B cell (primary cell): ENCODE measurements around the gene SLC39A2. TPM values are rescaled to one million over a fixed set of nuclear protein-coding genes. Genes with fewer than 3 reads are reported as not detected.
"Not testable (repeated sequence)": the region's sequence is repeated elsewhere in the genome, so short reads cannot be mapped to it uniquely, and the experiment has no call there.

ENCODE experiments used
- ATAC-seq: fragments of 200-7000 bp; cut with Tn5 transposase; one replicate; pipeline ENCODE4 v1.10.0; 2021; ENCODE audit warnings: low read depth, mild to moderate bottlenecking, moderate number of reproducible peaks, moderate library complexity
- CTCF ChIA-PET: fragments of 350-600 bp; sonication (Branson Sonifier 250); formaldehyde crosslinking; loops from one replicate; lab custom pipeline; 2021; ENCODE audit warnings: antibody characterized with exemption, inconsistent platforms; lab: Charles Lee
- POLR2A ChIA-PET: fragments of 350-600 bp; sonication (Branson Sonifier 250); formaldehyde crosslinking; loops from one replicate; lab custom pipeline; 2021; ENCODE audit warnings: antibody characterized with exemption; lab: Charles Lee
- DNase-seq: peaks from one replicate; pipeline ENCODE4 v3.0.0; 2013
- H2AFZ ChIP-seq: 2 replicates; pipeline ENCODE4 v1.6.1; 2012; ENCODE audit warnings: mild to moderate bottlenecking, low read depth, low read length; ENCODE audit not compliant: insufficient read depth, poor library complexity, severe bottlenecking
- H3K27ac ChIP-seq, 2 donors: 1 replicate in 1 of 2; 2 replicates in 1 of 2; pipeline ENCODE4 v1.5.1; 2012 to 2013; ENCODE audit warnings: low read length in 2 of 2, mild to moderate bottlenecking in 2 of 2, moderate library complexity in 1 of 2
- H3K27me3 ChIP-seq, 4 experiments: fragments of 200-600 bp in 1 of 4; sonication (generic) in 1 of 4; replicated peaks in 1 of 4; 1 replicate in 2 of 4; 2 replicates in 2 of 4; pipeline versions ENCODE4 v1.6.1 to v1.7.0; 2013 to 2016; ENCODE audit warnings: low read length in 3 of 4, mild to moderate bottlenecking in 2 of 4, mixed read lengths in 1 of 4, moderate library complexity in 1 of 4; ENCODE audit not compliant: insufficient read depth in 4 of 4, control insufficient read depth in 3 of 4; ENCODE audit errors: control extremely low read depth in 1 of 4
- H3K36me3 ChIP-seq, 2 experiments: replicated peaks in 1 of 2; 1 replicate in 1 of 2; 2 replicates in 1 of 2; pipeline versions ENCODE4 v1.6.1 to v1.7.1; 2013; ENCODE audit warnings: low read length in 1 of 2; ENCODE audit not compliant: insufficient read depth in 2 of 2, control insufficient read depth in 1 of 2; ENCODE audit errors: control extremely low read depth in 1 of 2, extremely low read depth in 1 of 2
- H3K4me1 ChIP-seq, 2 donors: fragments of 200-600 bp in 1 of 2; sonication (generic) in 1 of 2; 1 replicate in 1 of 2; 2 replicates in 1 of 2; pipeline versions ENCODE4 v1.5.1 to v1.6.1; 2013 to 2017; ENCODE audit warnings: low read length in 2 of 2; ENCODE audit not compliant: control insufficient read depth in 2 of 2, insufficient read depth in 2 of 2
- H3K4me2 ChIP-seq: replicated peaks from 2 replicates; pipeline ENCODE3; 2012; ENCODE audit warnings: mild to moderate bottlenecking, low read depth, low read length; ENCODE audit not compliant: poor library complexity, severe bottlenecking
- H3K4me3 ChIP-seq, 5 experiments: fragments of 200-600 bp in 1 of 5; sonication (generic) in 1 of 5; 1 replicate in 3 of 5; 2 replicates in 2 of 5; pipeline versions ENCODE4 v1.5.1 to v1.7.0; 2011 to 2016; ENCODE audit warnings: low read length in 4 of 5, mild to moderate bottlenecking in 4 of 5, low read depth in 2 of 5, control low read depth in 1 of 5, moderate library complexity in 1 of 5; ENCODE audit not compliant: insufficient read depth in 1 of 5; ENCODE audit errors: control extremely low read depth in 1 of 5, extremely low read depth in 1 of 5
- H3K79me2 ChIP-seq: fragments of 200-600 bp; sonication (generic); one replicate; pipeline ENCODE4 v1.6.0; 2016; ENCODE audit warnings: low read length; ENCODE audit not compliant: control insufficient read depth, insufficient read depth
- H3K9ac ChIP-seq: fragments of 200-600 bp; sonication (generic); 2 replicates; pipeline ENCODE4 v1.6.1; 2017; ENCODE audit warnings: mild to moderate bottlenecking, low read length, moderate library complexity
- H3K9me3 ChIP-seq, 3 donors: one replicate each; pipeline versions ENCODE4 v1.6.1 to v1.7.1; 2013; ENCODE audit warnings: low read length in 2 of 3; ENCODE audit not compliant: control insufficient read depth in 2 of 3, insufficient read depth in 1 of 3; ENCODE audit errors: control extremely low read depth in 1 of 3
- H4K20me1 ChIP-seq: 2 replicates; pipeline ENCODE4 v1.6.0; 2012; ENCODE audit warnings: mild to moderate bottlenecking, low read length; ENCODE audit not compliant: insufficient read depth, control insufficient read depth, poor library complexity, severe bottlenecking
- H3K27ac Mint-ChIP-seq: one replicate; pipeline ENCODE4 v1.8.0; 2021; ENCODE audit warnings: mixed read lengths
- H3K27me3 Mint-ChIP-seq: one replicate; pipeline ENCODE4 v1.8.0; 2021; ENCODE audit warnings: mixed read lengths
- H3K4me1 Mint-ChIP-seq: one replicate; pipeline ENCODE4 v1.8.0; 2021; ENCODE audit warnings: mixed read lengths
- H3K4me3 Mint-ChIP-seq: one replicate; pipeline ENCODE4 v1.8.0; 2021; ENCODE audit warnings: mixed read lengths
- H3K9me3 Mint-ChIP-seq: one replicate; pipeline ENCODE4 v1.8.0; 2022; ENCODE audit warnings: mixed read lengths; ENCODE audit not compliant: insufficient read depth
- EZH2 ChIP-seq: IDR thresholded peaks from 2 replicates; pipeline ENCODE4 v1.6.1; 2012; ENCODE audit warnings: borderline replicate concordance, low read depth, mild to moderate bottlenecking, moderate library complexity, low read length; ENCODE audit not compliant: insufficient read depth, poor library complexity, severe bottlenecking
- WGBS: methylation state at CpG from one replicate; pipeline ENCODE4 v1.1.5; 2013; ENCODE audit warnings: missing lambda C conversion rate; ENCODE audit not compliant: insufficient coverage; 5-methylcytosine and 5-hydroxymethylcytosine counted together
- intact Hi-C: fragments of 100-400 bp; cut with micrococcal nuclease; formaldehyde crosslinking; loops from one replicate; pipeline ENCODE4 v1.10.0; 2022
- polyA minus RNA-seq: library from RNA; depleted of rRNA, polyadenylated mRNA; stranded (reverse); fragments of >200 nt; gene quantifications from 2 replicates; pipeline ENCODE4 v1.2.3, GENCODE V29; 2012
- polyA plus RNA-seq: library from polyadenylated mRNA; depleted of rRNA; stranded (reverse); fragments of >200 nt; gene quantifications from 2 replicates; pipeline ENCODE4 v1.2.3, GENCODE V29; 2012
- total RNA-seq, 2 donors: library from RNA; stranded (reverse); fragments of 120-200 nt in 1 of 2; gene quantifications; 1 replicate in 1 of 2; 2 replicates in 1 of 2; pipeline versions ENCODE4 v1.2.3 to v1.2.4, GENCODE V29; 2013 to 2022
- TF ChIP-seq, protein P1 (sequence below): fragments of 200-600 bp; IDR thresholded peaks from one replicate; pipeline ENCODE4 v1.8.0; 2022; ENCODE audit warnings: antibody characterized with exemption, mild to moderate bottlenecking

The SLC39A2 gene, protein sequence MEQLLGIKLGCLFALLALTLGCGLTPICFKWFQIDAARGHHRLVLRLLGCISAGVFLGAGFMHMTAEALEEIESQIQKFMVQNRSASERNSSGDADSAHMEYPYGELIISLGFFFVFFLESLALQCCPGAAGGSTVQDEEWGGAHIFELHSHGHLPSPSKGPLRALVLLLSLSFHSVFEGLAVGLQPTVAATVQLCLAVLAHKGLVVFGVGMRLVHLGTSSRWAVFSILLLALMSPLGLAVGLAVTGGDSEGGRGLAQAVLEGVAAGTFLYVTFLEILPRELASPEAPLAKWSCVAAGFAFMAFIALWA
- total RNA-seq (0.25 and 0.51 TPM in 2 replicates), polyA plus RNA-seq (0.07 and 0.20 TPM in 2 replicates), polyA minus RNA-seq (not detected in 2 replicates)
- 0.26 TPM for total RNA-seq (2013)

DNA sequence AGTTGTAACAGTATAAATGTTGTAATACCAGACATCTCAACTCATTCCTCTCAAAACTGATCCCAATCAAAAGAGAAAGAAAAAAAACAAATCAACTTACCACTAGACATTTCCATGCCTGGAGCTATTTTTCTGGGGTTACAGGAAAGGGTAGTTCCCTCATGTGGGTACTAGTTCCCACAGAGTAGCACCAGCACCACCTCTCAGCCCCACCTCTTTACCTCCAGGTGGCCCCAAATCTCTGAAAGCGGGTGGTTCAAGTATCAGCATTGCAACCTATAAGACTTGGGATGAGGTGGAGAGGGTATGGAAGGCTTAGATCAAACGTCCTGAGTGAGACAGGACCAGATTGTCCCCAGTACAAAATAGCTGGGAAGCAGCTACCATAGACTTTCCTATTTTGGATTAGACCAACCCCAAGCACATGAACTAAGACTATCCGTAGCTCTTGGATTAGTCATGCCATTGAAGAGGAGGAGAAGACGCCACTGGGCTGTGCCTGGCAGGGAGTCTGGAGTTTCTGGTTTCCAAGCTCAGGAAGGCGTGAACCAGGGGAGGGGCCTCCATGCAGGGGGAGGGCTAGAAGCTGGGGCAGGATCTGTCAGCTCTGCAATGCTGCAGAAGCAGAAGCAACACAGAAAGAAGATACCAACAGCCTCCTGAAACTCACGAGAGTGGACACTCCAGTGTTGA lies at the start of gene SLC39A2:
Gene SLC39A2, plus strand, starts transcription at position 620 of the 693 bp plus-strand sequence. CDS start 154 bp downstream, outside the sequence.
- Histone ChIP-seq H3K36me3 (peaks cover 14 to 41% of the 10 kb centered on the region in 2 experiments), H3K4me3 (no peak within 1 kb of the TSS), H2AFZ (no peak within 1 kb of the TSS), H3K27ac (no peak within 1 kb of the TSS), H3K9me3 (no peaks in the 10 kb centered on the region), H3K79me2 (no peaks in the 10 kb centered on the region), H3K4me2 (no peak within 1 kb of the TSS), H4K20me1 (no peaks in the 10 kb centered on the region), H3K27me3 (no peaks in the 10 kb centered on the region), H3K9ac (no peak within 1 kb of the TSS), H3K4me1 (no peaks in the 10 kb centered on the region)
- no peak within 1 kb of the TSS for H3K4me3 Mint-ChIP-seq
- no peaks in the 10 kb centered on the region for H3K9me3 Mint-ChIP-seq
- ChIA-PET POLR2A (no interaction called here), CTCF (interaction anchor here (1.2 to 6.5 kb wide), 4 partner anchors 9 to 68 kb away, joined by 3 to 47 read pairs (median 9); no protein-coding TSS in a partner anchor)
- TF ChIP-seq, protein P1, sequence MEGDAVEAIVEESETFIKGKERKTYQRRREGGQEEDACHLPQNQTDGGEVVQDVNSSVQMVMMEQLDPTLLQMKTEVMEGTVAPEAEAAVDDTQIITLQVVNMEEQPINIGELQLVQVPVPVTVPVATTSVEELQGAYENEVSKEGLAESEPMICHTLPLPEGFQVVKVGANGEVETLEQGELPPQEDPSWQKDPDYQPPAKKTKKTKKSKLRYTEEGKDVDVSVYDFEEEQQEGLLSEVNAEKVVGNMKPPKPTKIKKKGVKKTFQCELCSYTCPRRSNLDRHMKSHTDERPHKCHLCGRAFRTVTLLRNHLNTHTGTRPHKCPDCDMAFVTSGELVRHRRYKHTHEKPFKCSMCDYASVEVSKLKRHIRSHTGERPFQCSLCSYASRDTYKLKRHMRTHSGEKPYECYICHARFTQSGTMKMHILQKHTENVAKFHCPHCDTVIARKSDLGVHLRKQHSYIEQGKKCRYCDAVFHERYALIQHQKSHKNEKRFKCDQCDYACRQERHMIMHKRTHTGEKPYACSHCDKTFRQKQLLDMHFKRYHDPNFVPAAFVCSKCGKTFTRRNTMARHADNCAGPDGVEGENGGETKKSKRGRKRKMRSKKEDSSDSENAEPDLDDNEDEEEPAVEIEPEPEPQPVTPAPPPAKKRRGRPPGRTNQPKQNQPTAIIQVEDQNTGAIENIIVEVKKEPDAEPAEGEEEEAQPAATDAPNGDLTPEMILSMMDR: no peak
- TF ChIP-seq EZH2: no peak
- ATAC-seq (no peak), DNase-seq (no peak)
- WGBS: 88% methylated on average over 5 of the region's 6 CpGs
- H3K27me3 Mint-ChIP-seq: no peaks in the 10 kb centered on the region
- no peaks in the 10 kb centered on the region for H3K4me1 Mint-ChIP-seq
- intact Hi-C loops: no loop called here
- H3K27ac Mint-ChIP-seq: no peak within 1 kb of the TSS

DNA sequence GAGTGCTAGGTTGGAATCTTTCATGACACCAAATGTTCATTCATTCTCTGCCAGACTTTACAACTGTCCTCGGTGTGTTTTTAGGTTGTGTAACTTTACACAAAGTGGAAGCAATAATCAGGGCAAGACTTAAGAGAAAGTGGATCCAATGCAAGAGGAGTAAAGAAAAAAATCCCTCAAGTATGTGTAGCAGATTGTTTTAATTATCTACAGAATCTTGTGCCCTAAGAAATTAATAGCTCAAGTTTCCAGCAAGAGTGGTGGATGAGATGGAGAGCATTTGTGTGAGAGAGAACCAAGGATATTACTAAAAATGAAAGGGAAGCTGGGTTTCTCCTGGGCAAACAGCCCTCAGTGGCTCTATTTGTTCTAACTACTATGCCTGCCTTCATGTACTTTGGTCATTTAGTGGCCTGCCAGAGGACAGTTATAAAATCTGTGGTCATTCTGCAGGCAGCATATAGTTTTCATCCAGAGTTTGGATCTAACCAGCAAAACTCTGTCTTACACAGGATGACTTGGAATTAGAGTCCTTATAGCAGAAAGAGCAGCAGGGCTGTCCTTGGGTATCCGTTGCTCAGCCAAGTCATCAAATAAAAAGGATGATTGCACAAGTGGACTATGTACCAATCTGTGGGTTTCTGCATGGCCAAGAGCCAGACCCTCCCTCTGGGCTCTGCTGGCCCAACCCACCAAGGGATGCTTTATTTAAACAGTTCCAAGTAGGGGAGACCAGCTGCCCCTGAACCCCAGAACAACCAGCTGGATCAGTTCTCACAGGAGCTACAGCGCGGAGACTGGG lies 44.2 kb upstream of the SLC39A2 start, which contains the start of gene RNASE2:
Gene RNASE2, plus strand, starts transcription at position 752 of the 802 bp plus-strand sequence. CDS start 285 bp downstream, outside the sequence.
- H3K4me3 ChIP-seq, H4K20me1 ChIP-seq, H3K4me1 ChIP-seq, H3K27ac Mint-ChIP-seq, H3K36me3 ChIP-seq, H3K9me3 ChIP-seq, H3K27me3 ChIP-seq, H3K4me2 ChIP-seq, intact Hi-C loops, H3K4me1 Mint-ChIP-seq, POLR2A ChIA-PET, H2AFZ ChIP-seq, ATAC-seq, H3K79me2 ChIP-seq, H3K9ac ChIP-seq, CTCF ChIA-PET, H3K27ac ChIP-seq, DNase-seq, H3K9me3 Mint-ChIP-seq, H3K4me3 Mint-ChIP-seq: not testable (repeated sequence)
- peaks cover 34% of the 10 kb centered on the region for H3K27me3 Mint-ChIP-seq
- 68% methylated on average over 3 of the region's 4 CpGs for WGBS

DNA sequence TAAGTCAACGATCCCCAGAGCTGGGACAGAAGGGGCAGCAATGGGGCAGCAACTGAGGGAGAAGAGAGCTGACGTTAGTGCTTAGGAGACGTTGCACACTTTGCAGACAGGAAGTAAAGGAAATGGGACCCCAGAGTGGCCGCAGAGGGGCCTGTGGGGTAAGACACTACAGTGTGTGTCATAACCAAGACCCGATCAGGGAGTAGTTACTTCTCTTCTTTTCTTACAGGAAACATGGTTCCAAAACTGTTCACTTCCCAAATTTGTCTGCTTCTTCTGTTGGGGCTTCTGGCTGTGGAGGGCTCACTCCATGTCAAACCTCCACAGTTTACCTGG lies 43.6 kb upstream of the SLC39A2 start:
- H3K4me3 Mint-ChIP-seq, POLR2A ChIA-PET, H3K9ac ChIP-seq, H3K36me3 ChIP-seq, H3K4me1 ChIP-seq, H3K4me2 ChIP-seq, H4K20me1 ChIP-seq, H3K4me3 ChIP-seq, H3K27me3 ChIP-seq, H3K9me3 ChIP-seq, DNase-seq, intact Hi-C loops, H3K27ac ChIP-seq, H3K27ac Mint-ChIP-seq, H3K9me3 Mint-ChIP-seq, ATAC-seq, H3K4me1 Mint-ChIP-seq, H2AFZ ChIP-seq, H3K79me2 ChIP-seq: not testable (repeated sequence)
- CTCF ChIA-PET: interaction anchor here (2.7 kb wide), 1 partner anchor 15 kb away, joined by 8 read pairs; no protein-coding TSS in a partner anchor
- H3K27me3 Mint-ChIP-seq: peaks cover 30% of the 10 kb centered on the region
- 22% methylated on average over 4 of the region's 5 CpGs for WGBS
